Activated CD8-positive, alpha-beta memory T cell treated with anti-CD3 and anti-CD28 coated beads for 4 hours (primary cell): ENCODE results near the gene TUBGCP5.

ENCODE experiments used
- DNase-seq, 2 donors: peaks; one replicate each; pipeline ENCODE4 v3.0.0-alpha.2; 2020; ENCODE audit warnings: low read depth in 2 of 2

Gene TUBGCP5

GRCh38 chr15:22978691-22979237 is 60.6 kb downstream of the TUBGCP5 start:
- no peak for DNase-seq

- DNase-seq, result no peak
These were observed 64.6 kb downstream of the TUBGCP5 start for GRCh38 chr15:22974745-22975144.

DNA sequence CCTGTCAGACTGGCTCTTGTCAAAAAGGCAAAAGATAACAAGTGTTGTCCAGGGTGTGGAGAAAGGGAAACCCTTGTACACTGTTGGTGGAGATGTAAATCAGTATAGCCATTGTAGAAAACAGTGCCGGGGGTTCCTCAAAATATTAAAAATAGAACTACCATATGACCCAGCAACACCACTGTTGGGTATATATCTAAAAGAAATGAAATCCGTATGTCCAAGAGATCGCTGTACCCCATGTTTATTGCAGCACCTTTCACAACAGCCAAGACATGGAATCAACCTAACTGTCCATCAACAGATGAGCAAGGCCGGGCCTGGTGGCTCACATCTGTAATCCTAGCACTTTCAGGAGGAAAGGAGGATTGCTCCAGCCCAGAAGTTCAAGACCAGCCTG is 65.4 kb downstream of the TUBGCP5 start:
- no peak for DNase-seq

DNA sequence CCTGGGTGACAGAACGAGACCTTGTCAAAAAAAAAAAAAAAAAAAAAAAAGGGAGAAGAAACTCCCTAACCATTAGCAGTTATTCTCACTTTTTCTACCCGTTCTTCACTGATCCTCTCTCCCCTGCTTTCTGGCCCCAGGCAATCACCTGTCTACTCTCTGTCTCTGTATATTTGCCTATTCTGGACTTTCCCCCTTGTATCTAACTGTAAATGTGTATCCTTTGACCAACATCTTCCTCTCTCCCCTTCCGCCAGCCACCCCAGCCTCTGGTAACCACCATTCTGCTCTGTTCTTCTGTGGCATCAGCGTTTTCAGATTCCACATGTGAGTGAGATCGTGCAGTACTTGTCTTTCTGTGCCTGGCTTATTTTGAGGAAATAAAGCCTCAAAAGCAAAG is 66.1 kb downstream of the TUBGCP5 start:
- DNase-seq, result no peak

DNA sequence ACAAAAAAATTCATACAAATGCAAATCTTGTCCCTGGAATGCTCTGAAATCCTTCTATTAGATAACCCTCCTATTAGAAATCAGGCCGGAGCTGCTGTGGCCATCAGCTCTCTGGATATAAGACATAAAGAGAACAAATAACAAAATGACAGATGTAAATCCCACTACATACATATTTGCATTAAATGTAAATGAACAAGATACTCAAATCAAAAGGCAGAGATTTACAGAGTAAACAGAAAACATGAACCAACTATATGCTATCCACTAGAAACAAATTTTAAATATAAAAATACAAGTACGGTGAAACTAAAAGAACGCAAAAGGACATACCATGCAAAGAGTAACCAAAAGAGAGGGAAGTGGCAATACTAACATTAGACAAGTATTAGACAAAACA is 69.9 kb downstream of the TUBGCP5 start:
- no peak for DNase-seq

- DNase-seq, result no peak
These were observed 71.0 kb downstream of the TUBGCP5 start for GRCh38 chr15:22968366-22968765.

DNA sequence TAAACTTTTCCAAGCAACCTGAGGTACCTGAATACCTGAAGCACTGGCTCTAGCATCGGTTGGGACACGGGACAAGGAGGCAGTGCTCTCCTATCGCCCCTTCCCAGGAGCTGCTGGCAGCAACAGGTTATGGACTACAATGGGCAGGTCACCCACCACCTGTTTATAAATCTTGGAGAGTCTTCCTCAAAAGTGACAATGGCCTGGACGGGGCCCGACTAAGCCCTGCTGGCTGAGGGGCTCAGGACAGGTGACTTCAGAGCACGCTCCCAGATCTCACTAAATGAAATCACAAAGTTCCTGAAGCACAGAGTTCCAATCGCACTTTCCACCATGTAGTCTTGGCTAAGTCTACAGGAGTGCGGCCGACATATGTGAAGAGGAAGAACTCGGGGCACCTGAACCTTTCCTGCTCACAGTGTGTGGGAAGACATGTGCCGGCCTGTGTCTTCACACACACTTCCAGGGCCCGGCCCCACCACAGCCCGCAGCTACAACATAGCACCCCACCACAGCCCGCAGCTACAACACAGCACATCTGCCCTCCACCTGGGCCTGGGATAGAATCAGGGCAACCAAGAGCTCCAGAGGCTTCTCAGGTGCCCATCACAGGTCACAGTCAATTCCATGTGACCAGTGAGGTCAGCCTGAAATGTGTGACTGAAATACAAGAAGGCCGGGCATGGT is 72.1 kb downstream of the TUBGCP5 start:
- DNase-seq, result no peak

DNA sequence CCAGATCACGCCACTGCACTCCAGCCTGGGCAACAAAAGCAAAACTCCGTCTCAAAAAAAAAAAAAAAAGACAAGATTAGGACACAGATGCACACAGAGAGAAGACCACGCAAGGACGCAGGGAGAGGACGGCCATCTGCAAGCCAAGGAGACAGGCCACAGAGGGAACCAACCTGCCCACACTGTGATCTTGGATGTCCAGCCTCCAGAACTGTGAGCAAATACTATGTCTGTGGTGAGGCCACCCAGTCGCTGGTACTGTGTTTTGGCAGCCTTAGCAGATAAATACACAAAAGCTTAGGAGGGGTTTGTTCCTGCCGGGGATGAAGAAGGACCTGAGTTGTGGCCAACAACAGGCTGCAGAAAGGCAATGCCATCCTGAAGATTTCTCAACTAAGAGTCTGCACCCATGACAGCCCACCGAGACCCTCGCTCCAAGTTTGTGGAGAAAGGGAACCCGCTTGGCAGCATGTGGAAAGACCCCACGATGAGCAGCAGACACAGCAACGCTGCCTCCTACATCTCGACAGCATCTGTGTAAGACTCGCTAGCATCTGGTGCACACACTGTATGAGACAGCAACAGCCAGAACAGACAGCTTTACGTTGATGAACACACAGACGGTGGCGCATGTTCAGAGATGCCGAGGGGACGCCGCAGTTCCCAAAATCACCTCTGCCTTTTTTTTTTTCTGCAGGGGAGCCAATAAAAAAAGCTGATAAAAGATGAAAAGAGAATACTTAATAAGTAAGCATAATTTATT is 72.9 kb downstream of the TUBGCP5 start:
- DNase-seq, result no peak

- no peak for DNase-seq
These were observed 75.7 kb downstream of the TUBGCP5 start for GRCh38 chr15:22963641-22964040.

DNA sequence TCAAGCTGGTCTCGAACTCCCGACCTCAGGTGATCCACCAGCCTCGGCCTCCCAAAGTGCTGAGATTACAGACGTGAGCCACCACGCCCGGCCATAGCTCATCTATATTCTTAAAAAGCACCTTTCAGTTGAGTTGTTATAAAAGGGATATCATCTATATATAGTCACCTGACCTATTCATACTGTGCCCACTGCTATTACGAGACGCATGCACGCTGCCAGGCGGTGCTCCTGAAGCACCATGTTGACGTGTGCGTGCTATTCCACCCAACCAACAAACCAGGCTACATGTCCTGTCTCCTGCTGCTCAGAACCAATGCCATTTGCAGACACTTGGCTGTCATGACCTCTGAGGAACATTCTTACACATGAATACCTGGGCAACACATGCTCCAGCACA is 76.8 kb downstream of the TUBGCP5 start:
- no peak for DNase-seq

GRCh38 chr15:22961762-22962161 is 77.6 kb downstream of the TUBGCP5 start:
- no peak for DNase-seq

GRCh38 chr15:22960556-22960955 is 78.8 kb downstream of the TUBGCP5 start:
- no peak for DNase-seq

DNA sequence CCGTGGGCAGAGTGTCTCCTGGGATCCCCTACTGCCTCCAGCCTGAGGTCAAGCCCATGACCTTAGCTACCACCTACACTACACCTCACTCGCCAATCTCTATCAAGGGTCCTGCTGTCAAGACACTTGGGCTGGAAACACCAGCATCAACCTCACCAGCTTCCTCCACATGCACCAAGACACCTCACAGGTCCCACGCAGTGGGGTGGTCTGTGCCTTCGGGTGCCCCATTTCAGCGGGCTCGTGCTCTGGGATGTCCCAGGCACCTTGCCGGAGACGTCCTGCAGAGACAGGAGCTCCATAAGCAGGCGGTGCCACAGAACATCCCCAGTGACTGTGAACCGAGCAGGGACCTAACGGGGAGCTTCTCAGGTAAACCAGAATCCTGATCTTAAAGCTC is 79.2 kb downstream of the TUBGCP5 start:
- no peak for DNase-seq

DNA sequence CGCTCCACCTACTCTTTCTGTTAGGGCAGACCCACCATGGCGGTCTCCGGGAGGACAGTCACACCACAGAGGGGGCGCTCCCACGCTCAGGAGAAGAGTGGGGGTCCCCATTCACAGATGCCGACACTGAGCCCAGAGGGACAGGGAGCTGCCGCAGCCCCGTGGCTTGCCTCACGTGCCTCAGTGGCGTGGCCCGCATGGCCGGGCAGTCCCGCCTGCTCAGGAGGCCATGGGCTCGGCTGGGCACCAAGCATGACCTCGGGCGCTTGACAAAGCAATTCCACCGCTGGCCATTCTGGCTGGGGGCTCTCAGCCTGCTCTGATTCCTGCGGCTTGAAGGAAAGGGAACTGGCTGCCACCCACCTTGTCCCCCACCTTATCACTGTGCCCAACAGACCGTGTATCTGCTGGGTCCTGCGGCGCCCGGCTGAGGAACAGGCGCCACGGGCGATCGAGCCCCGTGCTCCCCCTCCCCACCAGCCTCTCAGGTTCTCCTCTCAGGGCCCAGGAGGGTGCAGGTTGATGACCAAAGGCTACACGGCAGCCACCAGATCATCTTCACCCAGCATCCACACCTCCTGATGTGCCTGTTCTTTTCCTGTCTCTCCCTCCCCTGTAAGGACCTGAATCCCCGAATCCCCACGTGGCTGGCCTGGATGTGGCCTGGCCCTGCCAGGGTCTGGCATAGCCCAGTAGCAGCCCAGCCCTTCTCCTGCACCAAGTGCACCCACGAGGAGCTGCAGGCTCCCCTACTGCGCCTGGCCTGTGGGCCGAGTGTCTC is 79.9 kb downstream of the TUBGCP5 start:
- DNase-seq, result no peak

GRCh38 chr15:22958487-22959280 is 80.7 kb downstream of the TUBGCP5 start:
- no peak for DNase-seq

DNA sequence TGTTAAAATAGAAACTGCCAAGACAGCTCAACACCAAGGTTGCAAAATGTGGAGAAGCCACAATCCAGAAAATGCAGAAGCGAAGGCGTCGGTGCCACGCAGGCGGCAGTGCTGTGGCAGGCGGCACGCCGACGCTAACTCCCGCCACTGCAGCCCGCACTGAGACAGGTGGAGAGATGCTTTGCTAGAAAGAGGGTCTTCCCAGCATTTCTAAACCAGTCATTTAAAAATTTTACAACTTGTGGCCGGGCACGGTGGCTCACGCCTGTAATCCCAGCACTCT is 82.5 kb downstream of the TUBGCP5 start:
- DNase-seq, result no peak

DNA sequence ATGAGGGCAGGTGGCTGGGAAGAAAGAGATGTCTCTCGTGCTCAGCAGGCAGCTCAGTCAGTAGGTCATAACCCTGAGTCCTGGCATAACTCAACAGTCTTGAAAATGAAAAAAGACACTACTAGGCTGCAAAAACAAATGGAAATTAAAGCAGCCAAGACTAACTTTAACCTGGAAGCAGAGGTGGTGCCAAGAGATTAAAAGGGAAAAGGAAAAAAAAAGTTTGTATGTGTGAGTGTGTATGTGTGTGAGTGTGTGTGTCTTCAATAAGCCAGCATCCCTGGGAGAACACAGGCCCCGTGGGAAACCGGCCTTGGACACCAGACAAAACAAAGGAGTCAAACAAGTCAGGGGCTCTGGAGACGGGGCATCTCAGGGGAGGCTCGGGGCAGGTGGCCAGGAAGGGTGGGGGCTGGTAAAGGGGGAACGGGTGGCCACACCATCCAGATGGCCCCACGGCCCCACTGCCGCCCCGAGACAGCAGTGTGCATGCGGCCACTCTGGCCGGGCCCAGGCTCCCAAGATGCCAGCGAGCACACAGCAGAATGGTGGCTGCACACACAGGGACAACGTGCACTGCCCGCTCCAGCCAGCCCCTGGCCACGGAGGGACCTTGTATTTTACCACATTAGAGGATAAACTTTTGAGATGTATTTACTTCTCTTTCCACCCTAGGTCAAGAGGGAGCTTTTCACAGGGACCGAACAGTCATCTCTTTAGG is 83.0 kb downstream of the TUBGCP5 start:
- DNase-seq, result no peak

- no peak for DNase-seq
These were observed 83.7 kb downstream of the TUBGCP5 start for GRCh38 chr15:22955544-22956119.

DNA sequence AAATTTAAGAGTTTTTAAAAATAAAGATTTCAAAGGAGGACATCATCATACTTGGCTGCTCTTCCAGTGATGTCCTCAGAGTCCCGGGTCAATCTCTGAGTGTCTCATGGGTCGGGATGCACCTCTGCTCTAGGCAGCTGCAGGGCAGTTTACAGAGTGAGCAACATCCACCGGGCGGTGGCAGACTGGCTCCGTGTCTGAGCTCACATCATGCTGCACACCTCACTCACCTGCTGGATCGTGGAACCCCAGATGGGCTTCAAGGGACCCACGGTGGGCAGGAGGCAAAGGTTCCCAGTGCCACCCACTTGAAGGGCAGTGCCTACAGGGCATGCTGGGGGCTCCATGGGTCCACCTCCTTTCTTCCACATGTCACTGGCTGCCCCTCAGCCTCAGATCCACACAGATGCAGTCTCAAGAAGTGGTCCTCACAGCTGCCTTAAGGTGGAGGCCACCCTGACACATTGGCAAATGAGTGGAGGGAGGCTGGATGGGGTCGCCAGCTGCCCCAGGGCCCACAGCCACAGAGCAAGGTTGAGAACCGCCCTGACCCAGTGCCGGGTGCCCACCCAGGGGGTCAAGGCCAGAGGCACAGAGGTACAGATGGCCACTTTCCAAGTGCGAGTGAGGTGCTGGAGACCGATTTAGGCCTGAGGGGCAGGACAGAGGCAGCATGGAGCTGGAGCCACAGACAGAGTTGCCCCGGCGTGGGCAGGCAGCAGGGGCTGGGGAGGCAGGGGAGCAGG is 84.4 kb downstream of the TUBGCP5 start:
- no peak for DNase-seq

- no peak for DNase-seq
These were observed 85.0 kb downstream of the TUBGCP5 start for GRCh38 chr15:22954326-22954725.
